ENCODE measurements around the gene BRAF.
"Not testable (repeated sequence)": the region's sequence is repeated elsewhere in the genome, so short reads cannot be mapped to it uniquely, and the experiment has no call there.

Gene BRAF

GRCh38 chr7:140917258-140917657 lies 7.5 kb downstream of the BRAF start:
- DNase-seq, result no peak

DNA sequence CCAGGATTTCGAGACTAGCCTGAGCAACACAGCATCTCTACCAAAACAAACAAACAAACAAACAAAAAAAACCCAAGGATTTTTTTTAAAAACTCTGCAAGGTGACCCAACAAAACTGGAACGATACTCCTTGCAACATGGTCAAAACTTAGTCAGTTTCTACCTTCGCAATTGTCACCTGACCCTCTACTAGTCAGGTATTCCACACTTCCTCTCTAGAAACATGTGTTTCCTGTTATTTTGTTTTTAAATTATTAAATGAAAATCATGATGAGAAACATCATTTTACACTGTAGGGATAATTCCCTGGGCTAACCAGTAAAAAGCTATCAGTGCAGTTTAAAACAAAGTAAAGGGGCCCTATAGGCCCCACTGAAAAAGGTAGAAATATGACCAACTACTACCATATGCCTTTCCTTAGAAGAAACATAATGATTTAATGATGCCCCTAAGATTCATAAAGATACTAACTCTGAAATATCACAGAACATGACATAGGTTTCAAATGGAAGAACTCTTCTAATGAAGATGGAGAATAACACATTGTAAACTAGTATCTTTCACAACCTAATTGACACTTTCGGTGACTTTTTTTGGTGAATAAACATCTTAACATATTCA lies 8.7 kb downstream of the BRAF start:
- DNase-seq, result no peak

- DNase-seq, result no peak
Measured at GRCh38 chr7:140914083-140914482, 10.6 kb downstream of the BRAF start.

DNA sequence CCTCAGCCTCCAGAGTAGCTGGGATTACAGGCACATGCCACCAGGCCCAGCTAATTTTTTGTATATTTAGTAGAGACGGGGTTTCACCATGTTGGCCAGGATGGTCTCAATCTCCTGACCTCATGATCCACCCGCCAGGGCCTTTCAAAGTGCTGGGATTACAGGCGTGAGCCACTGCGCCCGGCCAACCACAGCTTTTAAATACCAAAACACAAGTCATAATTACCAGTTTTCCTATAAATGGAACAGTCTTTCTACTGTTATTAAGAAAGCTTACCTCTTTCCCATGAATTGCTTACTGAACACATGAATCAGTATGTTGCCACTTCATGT lies 11.2 kb downstream of the BRAF start:
- not testable (repeated sequence) for DNase-seq

GRCh38 chr7:140911746-140912145 lies 13.0 kb downstream of the BRAF start:
- no peak for DNase-seq

DNA sequence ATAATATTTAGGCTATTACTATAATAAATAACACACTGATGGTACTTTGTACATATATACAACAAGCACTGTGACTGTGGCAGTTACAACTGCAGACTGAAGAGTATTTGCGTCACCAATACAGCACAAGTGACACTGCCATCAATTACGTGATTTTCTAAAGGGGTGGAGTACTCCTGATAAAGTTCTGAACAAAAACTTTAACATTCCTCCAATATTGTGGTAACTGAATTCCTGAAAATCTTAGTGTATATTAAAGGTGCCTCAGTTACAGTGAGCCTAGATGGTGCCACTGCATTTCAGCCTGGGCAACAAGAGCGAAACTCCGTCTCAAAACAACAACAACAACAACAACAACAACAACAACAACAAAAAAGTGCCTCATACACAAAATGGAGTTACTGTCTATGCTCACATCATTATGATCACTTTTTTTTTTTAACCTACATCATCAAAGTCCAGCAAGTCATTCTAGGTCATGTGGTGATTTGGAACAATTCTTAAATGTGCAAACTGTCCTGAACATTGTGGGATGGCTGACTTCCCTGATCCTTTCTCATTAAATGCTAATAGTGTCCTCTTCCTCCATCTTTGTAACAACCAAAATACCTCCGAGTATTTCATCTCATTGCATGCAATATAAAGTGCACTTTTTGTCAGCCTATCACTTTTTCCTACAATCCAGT lies 15.1 kb downstream of the BRAF start:
- DNase-seq, result no peak

- no peak for DNase-seq
Measured at GRCh38 chr7:140908361-140908760, 16.4 kb downstream of the BRAF start.

GRCh38 chr7:140903741-140904480 lies 20.8 kb downstream of the BRAF start:
- DNase-seq, result no peak

- no peak for DNase-seq
Measured at GRCh38 chr7:140902303-140902953, 22.3 kb downstream of the BRAF start.

DNA sequence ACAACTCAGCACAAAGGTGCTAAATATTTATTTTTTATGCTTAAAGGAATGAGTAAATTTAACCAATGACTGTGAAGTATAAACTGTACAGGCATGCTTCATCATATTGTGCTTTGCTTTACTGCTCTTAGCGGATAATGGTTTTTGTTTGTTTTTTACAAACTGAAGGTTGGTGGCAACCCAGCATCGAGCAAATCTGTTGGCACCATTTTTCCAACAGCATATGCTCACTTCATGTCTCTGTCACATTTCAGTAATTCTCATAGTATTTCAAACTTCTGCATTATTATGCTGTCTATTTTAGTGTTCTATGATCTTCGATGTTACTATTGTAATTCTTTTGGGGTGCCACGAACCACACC lies 22.8 kb downstream of the BRAF start:
- DNase-seq, result no peak

DNA sequence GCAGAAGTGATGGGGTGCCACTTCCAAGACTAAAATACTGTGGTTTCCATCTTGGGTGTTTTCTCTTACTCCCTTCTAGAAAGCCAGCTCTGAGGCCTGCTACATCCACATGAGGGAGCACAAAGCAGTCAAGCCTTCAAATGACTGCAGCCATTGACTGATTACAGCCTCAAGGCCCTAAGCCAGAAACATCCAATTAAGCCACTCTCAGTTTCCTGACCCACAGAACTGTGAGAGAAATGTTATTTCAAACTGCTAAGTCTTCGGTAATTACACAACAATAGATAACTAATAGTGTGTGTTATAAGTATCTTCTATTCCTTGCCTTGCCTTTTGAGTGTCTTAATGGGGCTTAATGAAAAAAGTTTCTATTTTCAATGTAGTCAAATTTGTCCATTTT lies 24.8 kb downstream of the BRAF start:
- peak; percentile 72 for DNase-seq

- no peak for DNase-seq
Measured at GRCh38 chr7:140898786-140899536, 25.8 kb downstream of the BRAF start.

- DNase-seq, result no peak
Measured at GRCh38 chr7:140896996-140897395, 27.7 kb downstream of the BRAF start.

- no peak for DNase-seq
Measured at GRCh38 chr7:140889645-140890044, 35.1 kb downstream of the BRAF start.

- no peak for DNase-seq
Measured at GRCh38 chr7:140889150-140889549, 35.6 kb downstream of the BRAF start.

GRCh38 chr7:140888087-140888486 lies 36.6 kb downstream of the BRAF start:
- DNase-seq, result no peak

GRCh38 chr7:140885735-140886334 lies 38.9 kb downstream of the BRAF start:
- DNase-seq, result no peak

DNA sequence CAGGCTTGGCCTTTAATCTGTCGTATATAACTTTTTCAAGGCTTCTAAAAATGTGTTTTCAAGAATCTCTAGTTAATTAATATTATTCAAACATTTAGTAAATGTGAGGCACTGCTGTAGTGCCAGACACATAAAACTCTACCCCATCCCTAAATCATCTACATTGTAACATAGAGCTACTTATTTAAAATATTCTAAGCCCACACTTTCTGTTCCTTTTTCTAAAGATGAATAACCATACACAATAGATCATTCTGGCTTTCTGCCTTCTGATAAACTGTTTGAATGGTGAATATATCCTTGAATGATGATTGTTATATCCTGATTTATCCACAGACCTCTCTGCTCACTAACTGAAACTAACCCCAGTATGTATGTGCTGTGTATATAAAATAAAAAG lies 41.4 kb downstream of the BRAF start:
- DNase-seq, result no peak

DNA sequence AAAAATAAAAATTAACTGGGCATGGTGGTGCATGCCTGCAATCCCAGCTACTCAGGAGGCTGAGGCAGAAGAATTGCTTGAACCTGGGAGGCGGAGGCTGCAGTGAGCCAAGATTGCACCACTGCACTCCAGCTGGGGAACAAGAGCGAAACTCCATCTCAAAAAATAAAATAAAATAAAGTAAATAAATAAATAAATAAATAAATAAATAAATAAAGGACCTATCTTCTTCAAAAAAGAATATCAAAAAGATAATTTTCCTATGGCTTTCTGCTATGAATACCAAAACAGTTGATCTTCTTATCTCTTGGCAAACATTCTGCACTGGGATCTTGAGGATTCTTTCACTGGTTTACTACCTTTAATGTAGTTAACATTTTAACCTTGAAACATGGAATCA lies 41.9 kb downstream of the BRAF start:
- DNase-seq, result not testable (repeated sequence)

DNA sequence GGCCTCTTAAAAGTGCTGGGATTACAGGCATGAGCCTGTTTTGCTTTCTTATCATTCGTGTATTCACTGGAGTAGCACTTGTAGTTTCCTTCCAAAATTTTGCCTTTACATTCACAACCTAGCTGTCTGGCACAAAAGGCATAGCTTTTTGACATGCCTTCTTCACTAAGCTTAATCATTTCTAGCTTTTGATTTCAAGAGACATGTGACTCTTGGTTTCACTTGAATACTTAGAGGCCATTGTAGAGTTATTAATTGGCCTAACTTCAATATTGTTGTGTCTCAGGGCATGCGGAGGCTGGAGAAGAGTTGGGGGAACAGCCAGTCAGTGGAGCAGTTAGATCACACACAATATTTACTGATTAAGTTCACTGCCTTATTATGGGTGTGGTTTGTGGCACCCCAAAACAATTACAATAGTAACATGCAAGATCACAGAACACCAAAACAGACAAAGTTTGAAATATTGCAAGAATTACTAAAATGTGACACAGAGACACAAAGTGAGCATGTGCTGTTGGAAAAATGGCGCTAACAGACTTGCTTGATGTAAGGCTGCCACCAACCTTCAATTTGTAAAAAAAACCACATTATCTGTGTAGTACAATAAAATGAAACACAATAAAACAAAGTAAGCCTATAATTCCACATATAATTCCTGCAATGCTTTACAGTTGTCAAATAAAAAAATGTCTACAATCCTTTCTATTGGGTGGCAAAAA lies 43.1 kb downstream of the BRAF start:
- no peak for DNase-seq

DNA sequence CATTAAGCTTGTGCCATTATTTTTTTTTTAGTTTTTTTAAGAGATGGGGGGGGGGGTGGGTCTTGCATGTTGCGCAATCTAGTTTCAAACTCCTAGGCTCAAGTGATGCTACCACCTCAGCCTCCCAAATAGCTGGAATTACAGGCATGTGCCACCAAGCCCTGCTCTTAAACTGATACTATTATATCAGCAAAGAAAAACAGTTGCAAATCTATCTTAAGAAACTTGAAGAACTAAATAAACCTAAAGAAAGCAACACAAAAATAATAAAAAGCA lies 47.5 kb downstream of the BRAF start:
- DNase-seq, result no peak

- DNase-seq, result no peak
Measured at GRCh38 chr7:140876519-140877248, 48.0 kb downstream of the BRAF start.
